IPS DF 4.7 (cell line): ENCODE results near the gene BTBD7.

Experiments used
- DNase-seq: peaks from one replicate; pipeline ENCODE4 v3.0.0-alpha.2; 2013; ENCODE audit warnings: low spot score; ENCODE audit errors: extremely low read depth

The BTBD7 gene

DNA sequence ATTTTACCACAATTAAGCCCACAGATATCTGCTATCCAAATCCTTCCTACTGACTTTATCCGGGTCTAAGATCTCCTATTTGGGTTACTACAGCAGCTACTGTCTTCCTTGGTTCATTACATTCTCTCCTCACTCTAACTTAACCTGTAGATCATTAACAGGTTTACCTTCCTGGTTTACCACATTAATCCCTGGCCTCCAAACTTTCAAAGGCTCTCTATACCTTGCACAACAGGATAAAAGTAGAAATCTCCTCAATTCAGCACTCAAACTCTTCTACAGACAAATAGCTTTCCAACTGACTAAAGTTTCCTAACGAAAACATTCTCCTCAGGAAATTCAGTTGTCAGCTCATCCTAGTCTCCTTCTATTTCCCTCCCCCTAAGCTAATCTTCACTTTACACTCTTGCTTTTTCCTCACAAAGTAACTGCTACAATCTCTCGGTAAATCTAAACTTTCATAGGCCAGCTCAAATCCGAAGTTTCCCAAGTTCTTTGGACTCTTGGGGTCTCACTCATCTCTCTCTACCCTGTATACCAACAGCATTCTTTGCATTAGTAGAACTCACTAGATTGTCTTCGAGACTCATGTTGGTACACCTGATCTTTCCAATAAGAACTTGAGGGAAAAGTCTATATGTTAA is 2.7 kb downstream of the BTBD7 start:
- no peak for DNase-seq

- no peak for DNase-seq
Observed at GRCh38 chr14:93328546-93328945, 4.3 kb downstream of the BTBD7 start.

- no peak for DNase-seq
Observed at GRCh38 chr14:93326196-93326595, 6.6 kb downstream of the BTBD7 start.

- DNase-seq = no peak
Observed at GRCh38 chr14:93323600-93324174, 9.1 kb downstream of the BTBD7 start.

DNA sequence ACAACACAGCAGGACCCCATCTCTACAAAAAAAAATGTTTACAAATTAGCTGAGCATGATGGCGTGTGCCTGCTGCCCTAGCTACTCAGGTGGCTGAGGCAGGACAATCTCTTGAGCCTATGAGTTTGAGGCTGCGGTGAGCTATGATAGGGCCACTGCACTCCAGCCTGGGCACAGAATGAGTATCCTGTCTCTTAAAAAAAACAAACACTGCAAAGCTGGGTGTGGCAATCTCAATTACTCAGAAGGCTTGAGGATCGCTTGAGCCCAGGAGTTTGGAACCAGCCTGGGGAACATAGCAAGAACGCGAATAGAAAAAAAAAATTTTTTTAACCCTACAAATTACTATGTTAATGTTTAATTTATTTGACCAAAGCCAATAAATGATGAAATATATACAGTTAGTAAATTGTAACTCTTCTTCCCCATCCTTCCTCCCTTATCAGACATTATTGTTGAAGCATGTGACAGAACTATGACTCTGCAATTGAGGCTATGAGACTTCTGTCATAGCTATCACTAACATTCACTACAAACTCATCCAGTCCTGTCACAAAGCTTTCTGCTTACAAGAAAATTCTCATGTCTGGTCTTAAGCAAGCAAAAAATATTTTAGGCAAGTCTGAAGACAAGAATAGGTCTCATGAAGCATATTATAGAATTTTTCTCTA is 9.8 kb downstream of the BTBD7 start:
- DNase-seq = no peak

DNA sequence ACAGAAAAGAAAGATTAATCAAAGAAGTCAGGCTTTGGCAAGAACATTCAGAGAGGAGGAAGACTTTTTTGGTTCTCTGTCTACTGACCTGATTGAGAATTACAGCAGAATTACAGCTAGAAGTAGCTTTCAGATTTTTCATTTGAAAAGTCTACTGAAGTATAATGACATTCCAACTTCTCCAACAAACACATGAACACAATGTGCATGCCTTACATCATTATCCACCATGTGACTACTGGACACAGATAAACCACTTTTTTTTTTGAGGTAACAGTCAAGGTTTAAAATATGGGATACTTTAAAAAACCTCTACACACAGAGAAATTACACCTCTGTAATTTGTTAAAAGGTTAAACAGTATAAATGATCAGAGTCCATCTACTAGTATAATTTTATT is 12.3 kb downstream of the BTBD7 start:
- no peak for DNase-seq

GRCh38 chr14:93319958-93320357 is 12.9 kb downstream of the BTBD7 start:
- no peak for DNase-seq

GRCh38 chr14:93319494-93319893 is 13.3 kb downstream of the BTBD7 start:
- DNase-seq = no peak

DNA sequence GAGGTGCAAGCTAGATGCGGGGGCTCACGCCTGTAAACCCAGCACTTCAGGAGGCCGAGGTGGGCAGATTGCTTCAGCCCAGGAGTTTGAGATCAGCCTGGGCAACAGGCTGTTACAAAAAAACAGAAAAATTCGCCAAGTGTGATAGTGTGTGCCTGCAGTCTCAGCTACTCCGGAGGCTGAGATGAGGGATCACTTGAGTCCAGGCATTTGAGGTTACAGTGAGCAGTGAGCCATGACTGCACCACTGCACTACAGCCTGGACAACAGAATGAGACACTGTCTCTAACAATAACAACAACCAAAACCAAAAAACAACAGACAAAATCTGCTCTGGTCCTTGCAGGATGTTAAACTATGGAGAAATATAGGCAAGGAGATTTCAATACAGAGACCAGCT is 13.9 kb downstream of the BTBD7 start:
- no peak for DNase-seq

GRCh38 chr14:93317875-93318807 is 14.7 kb downstream of the BTBD7 start:
- no peak for DNase-seq

- DNase-seq = no peak
Observed at GRCh38 chr14:93317210-93317874, 15.5 kb downstream of the BTBD7 start.

GRCh38 chr14:93316716-93317115 is 16.1 kb downstream of the BTBD7 start:
- no peak for DNase-seq

DNA sequence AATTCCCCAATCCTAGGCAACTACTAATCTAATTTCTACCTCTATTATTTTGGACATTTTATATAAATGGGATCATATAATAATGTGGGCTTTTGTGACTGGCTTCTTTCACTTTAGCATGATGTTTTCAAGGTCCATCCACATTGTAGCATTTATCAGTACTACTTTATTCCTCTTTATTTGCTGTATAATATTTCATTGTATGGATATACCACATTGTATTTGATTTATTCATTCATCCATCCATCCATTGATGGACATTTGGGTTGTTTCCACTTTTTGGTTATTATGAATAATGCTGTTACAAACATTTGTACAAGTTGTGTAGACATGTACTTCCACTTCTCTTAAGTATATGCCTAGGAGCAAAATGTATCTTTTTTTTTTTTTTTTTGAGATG is 17.3 kb downstream of the BTBD7 start:
- DNase-seq = no peak

DNA sequence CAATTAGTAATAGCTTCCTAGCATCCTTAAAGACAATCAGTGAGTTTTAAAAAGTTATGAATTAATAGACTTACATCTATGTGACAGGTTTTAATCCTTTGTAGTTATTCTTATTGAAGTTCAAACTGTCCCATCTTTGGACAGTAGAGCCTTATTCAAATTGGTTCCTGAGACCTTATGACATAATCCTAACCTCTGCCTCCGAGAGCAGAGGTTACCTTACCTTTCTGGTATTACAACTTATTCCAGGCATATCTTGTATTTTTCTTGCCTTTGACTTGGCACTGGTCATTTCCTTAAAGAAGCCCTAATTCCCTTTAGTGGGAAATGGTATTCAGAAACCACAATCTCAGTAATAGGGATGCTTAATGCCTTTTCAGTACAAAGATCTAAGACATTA is 21.8 kb downstream of the BTBD7 start:
- no peak for DNase-seq

DNA sequence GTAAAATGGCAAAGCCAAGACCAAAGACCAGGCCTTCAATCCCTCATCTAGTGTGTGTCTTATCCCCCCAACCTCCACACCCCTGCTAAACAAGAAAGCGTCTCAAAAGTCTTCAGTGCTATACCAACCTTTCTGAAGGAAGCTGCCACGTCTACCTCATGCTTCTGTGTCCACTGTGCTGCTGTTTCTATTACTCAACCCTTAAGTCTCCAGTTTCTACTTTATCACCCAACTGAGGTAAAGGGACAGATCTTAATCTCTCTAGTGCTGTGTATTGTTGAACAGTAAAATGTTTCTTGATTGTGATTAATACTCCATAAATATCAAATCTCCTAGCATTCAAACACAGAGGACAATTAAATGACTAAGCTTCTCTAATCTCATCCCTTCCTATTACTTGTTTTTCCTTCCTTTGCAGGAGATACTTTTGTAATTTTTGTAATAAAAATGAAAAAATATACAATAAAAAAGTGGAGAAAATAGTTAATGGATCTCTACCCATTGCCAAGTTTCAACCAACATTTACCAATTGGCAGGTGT is 23.3 kb downstream of the BTBD7 start:
- DNase-seq = no peak

DNA sequence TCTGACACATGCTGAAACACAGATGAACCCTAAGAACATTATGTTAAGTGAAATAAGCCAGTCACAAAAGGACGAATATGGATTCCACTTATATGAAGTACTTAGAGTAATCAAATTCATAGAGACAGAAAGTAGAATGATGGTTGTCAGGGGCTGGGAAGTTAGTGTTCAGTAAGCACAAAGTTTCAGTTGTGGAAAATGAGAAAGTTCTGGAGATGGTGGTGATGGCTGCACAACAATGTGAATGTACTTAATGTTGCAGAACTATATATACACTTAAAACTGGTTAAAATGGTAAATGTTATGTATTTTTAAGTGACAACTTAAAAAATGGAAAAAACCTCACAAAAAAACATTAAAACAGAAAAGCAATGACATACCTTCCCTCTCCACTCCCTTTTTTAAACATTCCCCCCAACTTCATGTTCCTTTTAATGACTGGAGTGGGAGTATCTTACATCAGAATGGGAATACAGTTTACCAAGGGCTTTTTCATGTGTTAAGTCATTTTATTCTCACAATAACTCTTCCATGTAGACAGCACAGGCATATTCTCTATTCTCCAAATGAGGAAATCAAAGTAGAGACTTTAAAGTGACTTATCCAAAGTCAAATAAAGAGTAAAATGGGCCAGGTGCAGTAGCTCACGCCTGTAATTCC is 24.0 kb downstream of the BTBD7 start:
- DNase-seq = no peak

- DNase-seq = no peak
Observed at GRCh38 chr14:93306812-93307211, 26.0 kb downstream of the BTBD7 start.

DNA sequence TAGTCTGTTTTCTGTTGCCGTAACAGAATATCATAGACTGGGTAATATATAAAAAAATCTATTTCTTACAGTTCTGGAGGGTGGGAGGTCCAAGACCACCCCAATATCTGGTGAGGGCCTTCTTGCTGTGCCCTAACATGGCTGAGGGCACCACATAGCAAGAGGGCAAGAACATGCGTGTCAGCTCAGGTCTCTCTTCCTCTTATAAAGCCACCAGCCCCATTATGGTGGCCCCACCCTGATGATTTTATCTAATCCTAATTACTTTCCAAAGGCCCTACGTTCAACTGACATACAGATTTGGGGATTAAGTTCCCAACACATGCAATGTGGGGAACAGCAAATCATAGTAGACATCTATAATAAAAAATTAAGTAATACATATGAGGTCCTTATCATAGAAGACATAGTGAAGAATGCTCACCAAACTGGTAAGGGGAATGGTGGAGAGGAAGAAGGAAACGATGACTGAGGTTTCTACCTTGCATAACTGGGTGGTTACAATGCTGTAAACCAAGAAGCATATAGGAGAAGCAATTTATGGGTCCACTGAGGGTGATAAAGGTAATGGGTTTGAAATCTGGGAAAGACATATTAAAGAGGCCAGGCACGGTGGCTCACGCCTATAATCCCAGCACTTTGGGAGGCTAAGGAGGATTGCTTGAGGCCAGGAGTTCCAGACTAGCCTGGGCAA is 27.0 kb downstream of the BTBD7 start:
- no peak for DNase-seq

- DNase-seq = no peak
Observed at GRCh38 chr14:93304771-93305170, 28.1 kb downstream of the BTBD7 start.

GRCh38 chr14:93303659-93304058 is 29.2 kb downstream of the BTBD7 start:
- no peak for DNase-seq
